Hepatocyte (in vitro differentiated cells): ENCODE measurements around the gene PNMA6F. TPM values are rescaled to one million over a fixed set of nuclear protein-coding genes. Genes with fewer than 3 reads are reported as not detected.

Source experiments
- DNase-seq: peaks from one replicate; pipeline ENCODE4 v3.0.0-alpha.2; 2016; ENCODE audit warnings: low spot score
- H2AFZ ChIP-seq: fragments of 200-600 bp; sonication (generic); 2 replicates; pipeline ENCODE4 v1.6.0; 2016; ENCODE audit warnings: antibody characterized with exemption, mild to moderate bottlenecking
- H3K27ac ChIP-seq: fragments of 200-600 bp; sonication (generic); 2 replicates; pipeline ENCODE4 v1.5.1; 2016; ENCODE audit warnings: mild to moderate bottlenecking
- H3K27me3 ChIP-seq: fragments of 200-600 bp; sonication (generic); 2 replicates; pipeline ENCODE4 v1.6.1; 2016
- H3K36me3 ChIP-seq: fragments of 200-600 bp; sonication (generic); replicated peaks from 2 replicates; pipeline ENCODE4 v1.5.1; 2016; ENCODE audit warnings: low read depth; ENCODE audit not compliant: insufficient read depth
- H3K4me1 ChIP-seq: fragments of 200-600 bp; sonication (generic); 2 replicates; pipeline ENCODE4 v1.5.1; 2016; ENCODE audit warnings: mild to moderate bottlenecking, moderate library complexity; ENCODE audit not compliant: insufficient read depth
- H3K4me2 ChIP-seq: fragments of 200-600 bp; sonication (generic); 2 replicates; pipeline ENCODE4 v1.6.0; 2016
- H3K4me3 ChIP-seq: fragments of 200-600 bp; sonication (generic); 2 replicates; pipeline ENCODE4 v1.5.1; 2016; ENCODE audit warnings: mild to moderate bottlenecking
- H3K79me2 ChIP-seq: fragments of 200-600 bp; sonication (generic); 2 replicates; pipeline ENCODE4 v1.6.0; 2017; ENCODE audit warnings: mild to moderate bottlenecking
- H3K9me2 ChIP-seq: fragments of 200-600 bp; sonication (generic); replicated peaks from 2 replicates; pipeline ENCODE4 v1.6.0; 2017; ENCODE audit warnings: mild to moderate bottlenecking; ENCODE audit not compliant: insufficient read depth
- H3K9me3 ChIP-seq: fragments of 200-600 bp; sonication (generic); 2 replicates; pipeline ENCODE4 v1.5.1; 2016; ENCODE audit warnings: low read depth, mild to moderate bottlenecking
- H4K20me1 ChIP-seq: fragments of 200-600 bp; sonication (generic); 2 replicates; pipeline ENCODE4 v1.6.0; 2016; ENCODE audit warnings: mild to moderate bottlenecking; ENCODE audit not compliant: insufficient read depth, poor library complexity, severe bottlenecking
- EZH2 ChIP-seq: fragments of 200-600 bp; sonication (generic); IDR thresholded peaks from 2 replicates; pipeline ENCODE4 v1.6.1; 2016; ENCODE audit warnings: antibody characterized with exemption, mild to moderate bottlenecking, borderline replicate concordance
- EZH2phosphoT487 ChIP-seq: fragments of 200-600 bp; sonication (generic); IDR thresholded peaks from one replicate; pipeline ENCODE4 v1.6.1; 2018; ENCODE audit warnings: antibody characterized with exemption, mild to moderate bottlenecking, low read depth, moderate library complexity; ENCODE audit not compliant: unreplicated experiment, severe bottlenecking
- WGBS: methylation state at CpG from one replicate; pipeline ENCODE4 v1.1.6; 2016; ENCODE audit warnings: low lambda C conversion rate; ENCODE audit errors: missing lambda C conversion rate; 5-methylcytosine and 5-hydroxymethylcytosine counted together
- polyA plus RNA-seq: library from polyadenylated mRNA; unstranded; fragments of >200 nt; fragmentation: Nextera tagmentation; extraction: Ambion mirVana; gene quantifications from 2 replicates; pipeline ENCODE4 v1.2.1, GENCODE V29; 2016
- total RNA-seq: library from RNA; depleted of rRNA; stranded (reverse); fragments of >200 nt; gene quantifications from 2 replicates; pipeline ENCODE4 v1.2.3, GENCODE V29; 2014
- TF ChIP-seq, protein P1 (sequence below): fragments of 200-600 bp; sonication (generic); IDR thresholded peaks from 2 replicates; pipeline ENCODE4 v1.5.1; 2016; ENCODE audit warnings: antibody characterized with exemption, mild to moderate bottlenecking; ENCODE audit not compliant: poor library complexity

The PNMA6F gene
- total and polyA plus RNA-seq, 2 experiments from 2014 or later, result not detected

DNA sequence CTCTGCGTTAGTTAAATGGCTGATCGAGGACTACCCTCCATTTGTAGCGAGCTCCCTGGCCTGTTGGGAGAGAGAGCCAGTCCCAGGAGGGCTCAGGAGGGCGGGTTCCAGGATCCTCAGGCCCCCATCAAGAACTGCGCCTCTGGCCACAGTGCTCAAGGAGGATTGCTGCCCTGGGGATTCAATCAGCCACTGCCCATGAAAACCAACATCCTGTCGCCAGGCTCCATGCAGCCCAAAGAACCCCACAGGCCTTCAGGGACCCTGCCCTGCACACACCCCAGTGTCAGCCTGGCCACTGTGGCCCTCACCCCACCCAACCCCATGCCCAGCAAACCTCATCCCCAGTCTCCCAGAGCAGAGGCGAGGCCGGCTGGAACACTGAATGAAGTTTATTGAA, 4.3 kb downstream of the PNMA6F start:
- H3K36me3 ChIP-seq, result no peaks in the 10 kb centered on the region
- H2AFZ ChIP-seq, result no peak overlapping the region
- H4K20me1 ChIP-seq, result no peaks in the 10 kb centered on the region
- H3K4me2 ChIP-seq, result no peak overlapping the region
- TF ChIP-seq, protein P1, sequence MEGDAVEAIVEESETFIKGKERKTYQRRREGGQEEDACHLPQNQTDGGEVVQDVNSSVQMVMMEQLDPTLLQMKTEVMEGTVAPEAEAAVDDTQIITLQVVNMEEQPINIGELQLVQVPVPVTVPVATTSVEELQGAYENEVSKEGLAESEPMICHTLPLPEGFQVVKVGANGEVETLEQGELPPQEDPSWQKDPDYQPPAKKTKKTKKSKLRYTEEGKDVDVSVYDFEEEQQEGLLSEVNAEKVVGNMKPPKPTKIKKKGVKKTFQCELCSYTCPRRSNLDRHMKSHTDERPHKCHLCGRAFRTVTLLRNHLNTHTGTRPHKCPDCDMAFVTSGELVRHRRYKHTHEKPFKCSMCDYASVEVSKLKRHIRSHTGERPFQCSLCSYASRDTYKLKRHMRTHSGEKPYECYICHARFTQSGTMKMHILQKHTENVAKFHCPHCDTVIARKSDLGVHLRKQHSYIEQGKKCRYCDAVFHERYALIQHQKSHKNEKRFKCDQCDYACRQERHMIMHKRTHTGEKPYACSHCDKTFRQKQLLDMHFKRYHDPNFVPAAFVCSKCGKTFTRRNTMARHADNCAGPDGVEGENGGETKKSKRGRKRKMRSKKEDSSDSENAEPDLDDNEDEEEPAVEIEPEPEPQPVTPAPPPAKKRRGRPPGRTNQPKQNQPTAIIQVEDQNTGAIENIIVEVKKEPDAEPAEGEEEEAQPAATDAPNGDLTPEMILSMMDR, result no peak
- no peak for TF ChIP-seq EZH2phosphoT487
- TF ChIP-seq EZH2, result no peak
- no peaks in the 10 kb centered on the region for H3K27me3 ChIP-seq
- 76% methylated on average over 8 of the region's 8 CpGs for WGBS
- H3K9me3 ChIP-seq, result no peaks in the 10 kb centered on the region
- H3K4me1 ChIP-seq, result no peaks in the 10 kb centered on the region
- no peak overlapping the region for H3K27ac ChIP-seq
- H3K79me2 ChIP-seq, result no peaks in the 10 kb centered on the region
- H3K9me2 ChIP-seq, result no peaks in the 10 kb centered on the region
- DNase-seq, result no peak
- no peak overlapping the region for H3K4me3 ChIP-seq

DNA sequence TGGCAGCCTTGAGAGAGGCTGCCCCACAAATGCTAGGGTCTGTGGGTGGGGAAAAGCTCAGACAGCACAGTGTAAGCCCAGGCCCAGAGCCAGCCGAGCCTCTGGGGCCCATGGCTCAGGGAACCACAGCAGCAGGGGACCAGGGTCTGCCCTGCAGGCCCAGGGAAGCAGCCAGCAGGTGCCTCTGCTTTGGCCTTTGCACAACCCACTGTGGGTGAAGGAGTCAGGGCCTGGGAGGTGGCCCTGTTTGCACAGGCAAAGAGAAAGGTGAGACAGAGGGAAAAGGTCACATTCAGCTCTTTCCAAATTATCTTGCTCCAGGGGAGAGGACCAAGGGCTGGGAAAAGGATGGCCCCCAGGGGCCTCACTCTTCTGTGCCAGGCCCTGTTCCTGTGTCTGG, 8.7 kb downstream of the PNMA6F start:
- TF ChIP-seq, protein P1, result no peak
- TF ChIP-seq EZH2phosphoT487, result no peak
- no peak for TF ChIP-seq EZH2
- Histone ChIP-seq H3K27ac (no peak overlapping the region), H3K4me1 (no peaks in the 10 kb centered on the region), H3K27me3 (no peaks in the 10 kb centered on the region), H2AFZ (no peak overlapping the region), H3K9me3 (no peaks in the 10 kb centered on the region), H3K36me3 (no peaks in the 10 kb centered on the region), H3K79me2 (no peaks in the 10 kb centered on the region), H3K4me3 (no peak overlapping the region), H3K9me2 (no peaks in the 10 kb centered on the region), H3K4me2 (no peak overlapping the region), H4K20me1 (no peaks in the 10 kb centered on the region)
- DNase-seq, result no peak
- 55% methylated on average over 1 of the region's 1 CpG for WGBS

DNA sequence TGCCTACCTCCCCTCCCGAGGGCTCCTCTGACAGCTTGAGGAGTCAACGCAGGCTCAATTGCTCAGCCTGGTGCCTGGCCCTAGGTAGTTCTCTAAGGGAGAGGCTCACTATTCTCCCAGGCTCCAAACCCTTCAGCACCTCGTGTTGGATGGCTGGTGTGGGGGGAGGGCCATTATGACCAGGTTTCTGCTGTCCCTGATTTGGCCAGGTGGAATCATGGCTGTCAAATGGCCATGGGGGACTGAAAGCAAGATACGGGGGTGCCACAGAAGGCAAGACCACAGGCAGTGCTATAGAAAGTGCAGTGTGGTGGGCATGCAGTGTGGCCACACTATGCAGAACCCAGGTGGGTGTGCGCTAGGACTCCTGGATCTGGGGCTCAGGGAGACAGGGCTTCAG, 9.5 kb downstream of the PNMA6F start:
- H3K4me2 ChIP-seq, result no peak overlapping the region
- H3K9me2 ChIP-seq, result no peaks in the 10 kb centered on the region
- H3K4me3 ChIP-seq, result no peak overlapping the region
- TF ChIP-seq, protein P1, result no peak
- TF ChIP-seq EZH2 (no peak), EZH2phosphoT487 (no peak)
- H4K20me1 ChIP-seq, result no peaks in the 10 kb centered on the region
- no peaks in the 10 kb centered on the region for H3K4me1 ChIP-seq
- WGBS, result 73% methylated on average over 5 of the region's 5 CpGs
- no peak for DNase-seq
- H3K27ac ChIP-seq, result no peak overlapping the region
- H3K9me3 ChIP-seq, result no peaks in the 10 kb centered on the region
- H2AFZ ChIP-seq, result no peak overlapping the region
- no peaks in the 10 kb centered on the region for H3K36me3 ChIP-seq
- H3K79me2 ChIP-seq, result no peaks in the 10 kb centered on the region
- no peaks in the 10 kb centered on the region for H3K27me3 ChIP-seq

DNA sequence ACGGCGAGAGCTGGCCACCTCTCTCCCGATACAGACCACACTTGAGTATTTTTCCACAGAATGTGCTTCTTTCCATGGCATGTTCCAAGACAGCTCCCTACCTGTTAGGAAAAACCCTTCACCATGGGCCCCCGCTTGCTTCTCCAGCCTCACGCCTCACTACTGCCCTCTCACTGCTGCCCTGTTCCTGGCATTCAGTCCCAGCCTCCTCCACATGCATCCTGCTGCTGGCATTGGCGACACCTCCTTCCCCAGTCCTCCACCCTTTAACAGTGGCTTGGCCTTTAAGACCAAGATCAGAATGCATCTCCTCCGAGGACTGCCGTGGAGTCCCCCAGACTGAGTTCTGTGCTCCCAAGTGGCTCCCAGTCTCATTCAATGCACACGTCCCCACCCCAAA, 10.7 kb downstream of the PNMA6F start:
- H3K27me3 ChIP-seq, result no peaks in the 10 kb centered on the region
- H3K9me2 ChIP-seq, result no peaks in the 10 kb centered on the region
- no peaks in the 10 kb centered on the region for H3K36me3 ChIP-seq
- H3K9me3 ChIP-seq, result no peaks in the 10 kb centered on the region
- H3K4me2 ChIP-seq, result no peak overlapping the region
- no peak overlapping the region for H3K4me3 ChIP-seq
- H4K20me1 ChIP-seq, result no peaks in the 10 kb centered on the region
- TF ChIP-seq EZH2, result no peak
- no peak for TF ChIP-seq EZH2phosphoT487
- TF ChIP-seq, protein P1, result no peak
- no peaks in the 10 kb centered on the region for H3K4me1 ChIP-seq
- no peaks in the 10 kb centered on the region for H3K79me2 ChIP-seq
- DNase-seq, result no peak
- no peak overlapping the region for H3K27ac ChIP-seq
- no peak overlapping the region for H2AFZ ChIP-seq
- WGBS, result 83% methylated on average over 9 of the region's 9 CpGs
